A549 (cell line): ENCODE measurements around the gene PARVB.

Experiments used
- CBX2 ChIP-seq: fragments of 200-600 bp; sonication (generic); IDR thresholded peaks from 2 replicates; pipeline ENCODE4 v1.6.1; 2016; ENCODE audit warnings: low read depth, mild to moderate bottlenecking, borderline replicate concordance
- CHD2 ChIP-seq: fragments of 150-350 bp; IDR thresholded peaks from 2 replicates; pipeline ENCODE4 v1.6.1; 2014; ENCODE audit warnings: low read length; ENCODE audit not compliant: partially characterized antibody
- EHMT2 ChIP-seq: fragments of 200-600 bp; sonication (generic); IDR thresholded peaks from 2 replicates; pipeline ENCODE4 v1.6.1; 2016; ENCODE audit warnings: antibody characterized with exemption, low read depth, mild to moderate bottlenecking, moderate library complexity
- EP300 ChIP-seq, 2 experiments: fragments of >200 bp; sonication (Bioruptor Twin); formaldehyde crosslinking; IDR thresholded peaks; 2 replicates in 1 of 2; 3 replicates in 1 of 2; pipeline ENCODE4 v1.6.1; 2016 to 2017
- HDAC2 ChIP-seq: fragments of 200-600 bp; sonication (generic); IDR thresholded peaks from 2 replicates; pipeline ENCODE4 v1.6.1; 2016
- JUN ChIP-seq, 2 experiments: fragments of >200 bp; sonication (Bioruptor Twin); formaldehyde crosslinking; IDR thresholded peaks; 2 replicates in 1 of 2; 3 replicates in 1 of 2; pipeline ENCODE4 v1.6.1; 2016 to 2017
- POLR2A ChIP-seq: IDR thresholded peaks from 2 replicates; pipeline ENCODE4 v1.6.1; 2012; ENCODE audit warnings: mild to moderate bottlenecking, low read length
- RCOR1 ChIP-seq: fragments of 150-350 bp; IDR thresholded peaks from 2 replicates; pipeline ENCODE4 v1.6.1; 2014; ENCODE audit warnings: antibody characterized with exemption, low read length, low read depth
- RFX5 ChIP-seq: fragments of 450-650 bp; IDR thresholded peaks from 2 replicates; pipeline ENCODE4 v1.7.1; 2014; ENCODE audit warnings: antibody characterized with exemption, mild to moderate bottlenecking, moderate library complexity
- TP53 ChIP-seq: fragments of 250-450 bp; sonication (Bioruptor Pico); IDR thresholded peaks from 2 replicates; pipeline ENCODE4 v1.5.0; 2021; ENCODE audit warnings: mild to moderate bottlenecking, moderate library complexity
- USF2 ChIP-seq: fragments of 450-650 bp; IDR thresholded peaks from 2 replicates; pipeline ENCODE4 v1.6.1; 2014; ENCODE audit warnings: antibody characterized with exemption
- TF ChIP-seq, protein P1 (sequence below): fragments of >200 bp; sonication (Bioruptor Twin); formaldehyde crosslinking; IDR thresholded peaks from 3 replicates; pipeline ENCODE4 v1.5.1; 2016

GRCh38 chr22:44019846-44020245 lies 4.3 kb upstream of the PARVB start:
- TF ChIP-seq EHMT2 (no peak), CBX2 (no peak), POLR2A (no peak), CHD2 (no peak), JUN (IDR thresholded peaks at IDR 0.05) (no peak), USF2 (no peak), EP300 (IDR thresholded peaks at IDR 0.05) (no peak), RCOR1 (no peak), TP53 (no peak), RFX5 (no peak), HDAC2 (no peak)
- TF ChIP-seq, protein P1, sequence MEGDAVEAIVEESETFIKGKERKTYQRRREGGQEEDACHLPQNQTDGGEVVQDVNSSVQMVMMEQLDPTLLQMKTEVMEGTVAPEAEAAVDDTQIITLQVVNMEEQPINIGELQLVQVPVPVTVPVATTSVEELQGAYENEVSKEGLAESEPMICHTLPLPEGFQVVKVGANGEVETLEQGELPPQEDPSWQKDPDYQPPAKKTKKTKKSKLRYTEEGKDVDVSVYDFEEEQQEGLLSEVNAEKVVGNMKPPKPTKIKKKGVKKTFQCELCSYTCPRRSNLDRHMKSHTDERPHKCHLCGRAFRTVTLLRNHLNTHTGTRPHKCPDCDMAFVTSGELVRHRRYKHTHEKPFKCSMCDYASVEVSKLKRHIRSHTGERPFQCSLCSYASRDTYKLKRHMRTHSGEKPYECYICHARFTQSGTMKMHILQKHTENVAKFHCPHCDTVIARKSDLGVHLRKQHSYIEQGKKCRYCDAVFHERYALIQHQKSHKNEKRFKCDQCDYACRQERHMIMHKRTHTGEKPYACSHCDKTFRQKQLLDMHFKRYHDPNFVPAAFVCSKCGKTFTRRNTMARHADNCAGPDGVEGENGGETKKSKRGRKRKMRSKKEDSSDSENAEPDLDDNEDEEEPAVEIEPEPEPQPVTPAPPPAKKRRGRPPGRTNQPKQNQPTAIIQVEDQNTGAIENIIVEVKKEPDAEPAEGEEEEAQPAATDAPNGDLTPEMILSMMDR: no peak
